ENCODE results near the gene FAM221B.

GRCh38 chr9:35871545-35871944 is 43.0 kb upstream of the FAM221B start:
- TF ChIP-seq CTCF (IDR thresholded peaks at IDR 0.05; ENCODE audit: borderline replicate concordance, extremely low read depth, low read length, poor library complexity, severe bottlenecking) (no peak), EZH2 (IDR thresholded peaks at IDR 0.05; ENCODE audit: borderline replicate concordance, low read depth, low read length, severe bottlenecking) (no peak)
